Measurements from ENCODE around the gene HAUS7.

GRCh38 chrX:153468008-153468580, 2.3 kb downstream of the HAUS7 start:
- no peak for TF ChIP-seq POLR2AphosphoS5 (IDR thresholded peaks at IDR 0.05; ENCODE audit: borderline replicate concordance, low read depth, low read length)
- no peak for TF ChIP-seq EZH2 (IDR thresholded peaks at IDR 0.05)
- no peak for TF ChIP-seq FOXP2 (optimal IDR thresholded peaks at IDR 0.05; ENCODE audit: control extremely low read depth, extremely low read length, insufficient read depth)

Measured in SK-N-MC (cell line).